KOPT-K1 (cell line): ENCODE data around the gene CROCC2.

Source experiments
- H3K27ac ChIP-seq: fragments of 200-600 bp; sonication (generic); 2 replicates; pipeline ENCODE4 v1.5.1; 2016; ENCODE audit warnings: antibody characterized with exemption, mild to moderate bottlenecking, low read depth, low read length; ENCODE audit not compliant: poor library complexity, severe bottlenecking
- H3K36me3 ChIP-seq: fragments of 200-600 bp; sonication (generic); 2 replicates; pipeline ENCODE4 v1.5.1; 2017; ENCODE audit warnings: antibody characterized with exemption, mild to moderate bottlenecking, low read length, moderate library complexity; ENCODE audit not compliant: insufficient read depth
- H3K9me3 ChIP-seq: fragments of 200-600 bp; sonication (generic); 2 replicates; pipeline ENCODE4 v1.5.1; 2017; ENCODE audit warnings: antibody characterized with exemption, low read length, mild to moderate bottlenecking; ENCODE audit not compliant: insufficient read depth, poor library complexity, severe bottlenecking

Gene CROCC2

GRCh38 chr2:240886023-240886565 is 20.0 kb upstream of the CROCC2 start:
- Histone ChIP-seq H3K9me3 (no peaks in the 10 kb centered on the region), H3K27ac (no peak overlapping the region), H3K36me3 (no peaks in the 10 kb centered on the region)

- Histone ChIP-seq H3K9me3 (no peaks in the 10 kb centered on the region), H3K36me3 (no peaks in the 10 kb centered on the region), H3K27ac (no peak overlapping the region)
These were observed 19.2 kb upstream of the CROCC2 start for GRCh38 chr2:240886678-240887609.

- Histone ChIP-seq H3K9me3 (no peaks in the 10 kb centered on the region), H3K27ac (no peak overlapping the region), H3K36me3 (no peaks in the 10 kb centered on the region)
These were observed 18.5 kb upstream of the CROCC2 start for GRCh38 chr2:240887631-240888030.

- H3K27ac ChIP-seq: no peak overlapping the region
- H3K9me3 ChIP-seq: no peaks in the 10 kb centered on the region
These were observed 17.8 kb upstream of the CROCC2 start for GRCh38 chr2:240888130-240888889.

GRCh38 chr2:240888890-240889573 is 17.1 kb upstream of the CROCC2 start:
- Histone ChIP-seq H3K9me3 (no peaks in the 10 kb centered on the region), H3K27ac (no peak overlapping the region), H3K36me3 (no peaks in the 10 kb centered on the region)

More at GRCh38 chr2:240888130-240888889, 17.8 kb upstream of the CROCC2 start:
- H3K36me3 ChIP-seq: no peaks in the 10 kb centered on the region

GRCh38 chr2:240889601-240890560 is 16.3 kb upstream of the CROCC2 start:
- Histone ChIP-seq H3K9me3 (no peaks in the 10 kb centered on the region), H3K27ac (no peak overlapping the region), H3K36me3 (no peaks in the 10 kb centered on the region)

GRCh38 chr2:240890691-240891090 is 15.4 kb upstream of the CROCC2 start:
- H3K9me3 ChIP-seq: no peaks in the 10 kb centered on the region
- H3K36me3 ChIP-seq: no peaks in the 10 kb centered on the region
- H3K27ac ChIP-seq: no peak overlapping the region

GRCh38 chr2:240891492-240892340 is 14.4 kb upstream of the CROCC2 start:
- Histone ChIP-seq H3K27ac (no peak overlapping the region), H3K9me3 (no peaks in the 10 kb centered on the region)

GRCh38 chr2:240892356-240892755 is 13.8 kb upstream of the CROCC2 start:
- Histone ChIP-seq H3K27ac (no peak overlapping the region), H3K36me3 (no peaks in the 10 kb centered on the region), H3K9me3 (no peaks in the 10 kb centered on the region)

More at GRCh38 chr2:240891492-240892340, 14.4 kb upstream of the CROCC2 start:
- no peaks in the 10 kb centered on the region for H3K36me3 ChIP-seq

- Histone ChIP-seq H3K36me3 (no peaks in the 10 kb centered on the region), H3K9me3 (no peaks in the 10 kb centered on the region), H3K27ac (no peak overlapping the region)
These were observed 13.2 kb upstream of the CROCC2 start for GRCh38 chr2:240892925-240893324.

- Histone ChIP-seq H3K36me3 (no peaks in the 10 kb centered on the region), H3K9me3 (no peaks in the 10 kb centered on the region), H3K27ac (no peak overlapping the region)
These were observed 12.7 kb upstream of the CROCC2 start for GRCh38 chr2:240893363-240893844.

GRCh38 chr2:240894006-240894405 is 12.1 kb upstream of the CROCC2 start:
- H3K36me3 ChIP-seq: no peaks in the 10 kb centered on the region
- no peak overlapping the region for H3K27ac ChIP-seq
- no peaks in the 10 kb centered on the region for H3K9me3 ChIP-seq
